H1 (cell line): ENCODE measurements around the gene CAMKMT.

Experiments used
- CTCF ChIP-seq, 3 experiments: IDR thresholded peaks; 1 replicate in 2 of 3; 2 replicates in 1 of 3; pipeline versions ENCODE4 v1.5.1 to v1.6.1; 2011; ENCODE audit warnings: low read length in 3 of 3, mild to moderate bottlenecking in 3 of 3, inconsistent platforms in 2 of 3, low read depth in 1 of 3, moderate library complexity in 1 of 3; ENCODE audit not compliant: insufficient read depth in 1 of 3; ENCODE audit errors: control extremely low read depth in 1 of 3
- POLR2AphosphoS5 ChIP-seq: IDR thresholded peaks from 2 replicates; pipeline ENCODE4 v1.6.1; 2011; ENCODE audit warnings: low read depth, low read length
- SIN3A ChIP-seq, 2 experiments: IDR thresholded peaks in 1 of 2; conservative IDR thresholded peaks in 1 of 2; 2 replicates each; pipeline ENCODE4 v1.6.1; 2011 to 2012; ENCODE audit warnings: low read length in 2 of 2, improper control_type of control experiment in 1 of 2, low read depth in 1 of 2, mild to moderate bottlenecking in 1 of 2
- SIX5 ChIP-seq: IDR thresholded peaks from 2 replicates; pipeline ENCODE4 v1.6.1; 2011; ENCODE audit warnings: mild to moderate bottlenecking, low read depth, low read length

- TF ChIP-seq SIX5 (no peak), SIN3A (conservative IDR thresholded peaks at IDR 0.05 in 1 of 2, IDR thresholded peaks at IDR 0.05 in 1 of 2; ENCODE audit: low read depth in 1 of 2, low read length in 2 of 2) (no peak), POLR2AphosphoS5 (no peak), CTCF (IDR thresholded peaks at IDR 0.05; ENCODE audit: control extremely low read depth in 1 of 3, insufficient read depth in 1 of 3, low read depth in 1 of 3, low read length in 3 of 3) (peak in 2 of 3 experiments; percentile 100; a peak in 3 of 4 replicates)
Observed at GRCh38 chr2:44479127-44479887, 117.6 kb downstream of the CAMKMT start.
